HUES6 (cell line): ENCODE results near the gene CHCHD6.

Experiments
- H3K27ac ChIP-seq: 2 replicates; pipeline ENCODE4 v1.7.0; 2013; ENCODE audit warnings: low read depth, mild to moderate bottlenecking, low read length, inconsistent platforms
- H3K27me3 ChIP-seq: 2 replicates; pipeline ENCODE4 v1.6.1; 2013; ENCODE audit warnings: low read length; ENCODE audit not compliant: control insufficient read depth, insufficient read depth
- H3K36me3 ChIP-seq: 2 replicates; pipeline ENCODE4 v1.6.1; 2013; ENCODE audit warnings: low read length; ENCODE audit not compliant: control insufficient read depth, insufficient read depth
- H3K4me1 ChIP-seq: 2 replicates; pipeline ENCODE4 v1.6.1; 2013; ENCODE audit warnings: low read length; ENCODE audit not compliant: control insufficient read depth, insufficient read depth
- H3K4me3 ChIP-seq: 2 replicates; pipeline ENCODE4 v1.5.1; 2013; ENCODE audit warnings: low read depth, low read length
- H3K9ac ChIP-seq: one replicate; pipeline ENCODE4 v1.6.1; 2013; ENCODE audit warnings: mild to moderate bottlenecking, low read length
- H3K9me3 ChIP-seq: 2 replicates; pipeline ENCODE4 v1.6.1; 2013; ENCODE audit warnings: low read depth, low read length; ENCODE audit not compliant: control insufficient read depth, insufficient read depth

CHCHD6 gene

DNA sequence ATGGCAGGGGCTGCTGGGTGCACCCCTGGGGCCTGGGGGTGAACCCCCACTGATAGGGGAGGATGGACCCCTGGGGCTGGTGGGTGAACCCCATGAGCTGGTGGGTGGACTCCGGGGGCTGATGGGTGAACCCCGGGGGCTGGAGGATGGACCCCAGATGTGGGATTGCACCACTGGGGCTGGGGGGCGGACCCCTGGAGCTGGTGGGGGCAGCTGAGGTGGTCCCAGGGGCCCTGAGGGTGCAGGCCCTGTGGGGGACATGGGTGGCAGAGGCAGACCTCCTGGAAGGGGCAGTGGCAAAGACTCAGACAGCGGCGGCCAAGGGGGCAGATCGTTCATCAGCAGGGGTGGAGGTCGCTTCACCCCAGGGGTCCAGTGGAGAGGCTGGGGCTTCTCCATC, 31.7 kb upstream of the CHCHD6 start:
- no peak overlapping the region for H3K9ac ChIP-seq
- no peaks in the 10 kb centered on the region for H3K36me3 ChIP-seq
- H3K4me1 ChIP-seq, result peaks cover 3% of the 10 kb centered on the region; the same call in 1 of the 2 replicates
- no peak overlapping the region for H3K27ac ChIP-seq
- H3K27me3 ChIP-seq, result peaks cover 9% of the 10 kb centered on the region
- H3K9me3 ChIP-seq, result peaks cover 12% of the 10 kb centered on the region; the same call in 1 of the 2 replicates
- H3K4me3 ChIP-seq, result no peak overlapping the region

DNA sequence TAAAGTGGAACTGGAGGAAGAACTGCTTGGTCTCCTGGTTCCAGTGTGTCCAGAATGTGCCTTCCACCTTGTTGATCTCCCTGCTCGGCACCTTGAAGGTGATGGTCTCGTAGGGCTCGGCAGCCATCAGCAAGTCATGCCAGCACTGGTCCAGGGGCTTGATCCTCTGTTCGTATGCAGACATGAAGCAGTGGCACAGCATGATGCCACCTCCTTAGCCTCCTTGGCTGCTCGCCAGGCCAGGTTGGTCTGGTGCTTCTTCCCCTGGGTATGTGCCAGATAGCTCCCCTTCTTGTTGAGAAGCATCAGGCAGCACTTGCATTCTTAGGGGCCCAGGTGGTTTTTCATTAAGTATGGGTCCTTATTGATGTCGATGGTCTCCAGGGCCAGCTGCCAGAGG, 31.3 kb upstream of the CHCHD6 start:
- Histone ChIP-seq H3K27me3 (peaks cover 13% of the 10 kb centered on the region), H3K36me3 (no peaks in the 10 kb centered on the region), H3K9me3 (peaks cover 12% of the 10 kb centered on the region; the same call in 1 of the 2 replicates), H3K4me3 (no peak overlapping the region), H3K9ac (no peak overlapping the region), H3K27ac (no peak overlapping the region), H3K4me1 (peaks cover 3% of the 10 kb centered on the region; the same call in 1 of the 2 replicates)

DNA sequence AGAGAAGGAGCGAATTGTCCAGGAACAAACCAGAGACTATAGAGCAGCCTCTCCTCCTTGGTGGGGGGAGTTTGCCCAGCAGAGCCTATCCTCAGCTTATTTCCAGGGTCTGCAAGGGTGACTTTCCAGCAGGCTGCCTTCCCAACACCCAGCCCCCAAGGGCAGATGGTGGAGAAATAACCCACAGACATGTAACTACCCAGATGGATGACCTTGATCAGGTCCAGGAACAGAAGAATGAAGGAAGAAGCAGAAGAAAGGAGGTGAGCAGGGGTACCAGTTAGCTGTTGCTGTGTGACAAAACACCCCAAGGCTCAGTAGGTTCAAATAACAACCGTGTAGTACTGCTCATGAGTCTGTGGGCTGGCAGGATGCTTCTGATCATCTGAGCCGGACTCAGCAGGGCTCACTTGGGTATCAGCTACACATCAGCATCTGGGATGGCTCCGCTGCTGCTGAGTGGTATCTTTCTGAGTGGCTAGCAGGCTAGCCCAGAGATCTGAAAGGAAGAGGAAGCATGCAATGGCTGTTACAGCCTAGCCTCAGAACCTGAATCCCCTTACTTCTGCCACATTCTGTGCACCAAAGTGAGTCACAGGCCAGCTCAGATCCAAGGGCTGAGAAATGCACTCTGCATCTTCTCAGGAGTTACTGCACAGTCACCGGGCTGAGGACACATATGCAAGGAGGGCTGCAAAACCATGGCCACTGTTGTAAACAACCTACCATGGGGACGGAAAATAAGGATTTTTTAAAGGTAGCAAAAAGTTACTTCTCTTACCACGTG, 26.9 kb upstream of the CHCHD6 start:
- peaks cover 12% of the 10 kb centered on the region; the same call in 1 of the 2 replicates for H3K4me1 ChIP-seq
- no peak overlapping the region for H3K4me3 ChIP-seq
- no peak overlapping the region for H3K9ac ChIP-seq
- H3K27ac ChIP-seq, result no peak overlapping the region
- H3K36me3 ChIP-seq, result no peaks in the 10 kb centered on the region
- H3K27me3 ChIP-seq, result peaks cover 38% of the 10 kb centered on the region
- peaks cover 12% of the 10 kb centered on the region; the same call in 1 of the 2 replicates for H3K9me3 ChIP-seq

DNA sequence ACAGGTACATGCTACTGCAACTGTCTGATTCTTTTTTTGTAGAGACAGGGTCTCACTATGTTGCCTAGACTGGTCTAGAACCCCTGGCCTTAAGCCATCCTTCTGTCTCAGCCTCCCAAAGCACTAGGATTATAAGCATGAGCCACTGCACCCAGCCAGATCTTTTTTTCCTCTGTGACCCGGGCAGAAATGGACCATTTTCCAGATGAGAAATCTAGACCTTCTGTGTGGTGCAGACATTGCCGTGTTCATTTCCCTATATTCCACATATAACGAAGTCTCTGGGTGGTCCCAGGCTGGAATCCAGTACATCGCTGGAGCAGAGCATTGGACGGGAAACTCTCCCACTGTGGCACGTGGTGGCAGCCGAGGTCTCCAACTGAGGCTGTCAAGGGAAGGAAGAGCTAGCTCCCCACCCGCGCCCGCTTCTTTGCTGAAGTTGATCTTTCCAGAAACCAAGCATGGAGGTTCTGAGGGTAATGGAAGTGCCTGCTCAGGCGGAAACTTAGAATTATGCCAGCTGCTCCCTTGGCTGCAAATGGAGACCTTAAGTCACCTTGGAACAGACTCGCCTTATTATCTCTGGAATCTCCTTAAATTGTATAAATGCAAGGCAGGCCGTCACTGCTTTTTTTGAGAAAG, 26.1 kb upstream of the CHCHD6 start:
- Histone ChIP-seq H3K27me3 (peaks cover 38% of the 10 kb centered on the region), H3K4me3 (no peak overlapping the region), H3K9ac (no peak overlapping the region), H3K4me1 (peaks cover 12% of the 10 kb centered on the region; the same call in 1 of the 2 replicates), H3K27ac (no peak overlapping the region), H3K9me3 (peaks cover 12% of the 10 kb centered on the region; the same call in 1 of the 2 replicates), H3K36me3 (no peaks in the 10 kb centered on the region)

DNA sequence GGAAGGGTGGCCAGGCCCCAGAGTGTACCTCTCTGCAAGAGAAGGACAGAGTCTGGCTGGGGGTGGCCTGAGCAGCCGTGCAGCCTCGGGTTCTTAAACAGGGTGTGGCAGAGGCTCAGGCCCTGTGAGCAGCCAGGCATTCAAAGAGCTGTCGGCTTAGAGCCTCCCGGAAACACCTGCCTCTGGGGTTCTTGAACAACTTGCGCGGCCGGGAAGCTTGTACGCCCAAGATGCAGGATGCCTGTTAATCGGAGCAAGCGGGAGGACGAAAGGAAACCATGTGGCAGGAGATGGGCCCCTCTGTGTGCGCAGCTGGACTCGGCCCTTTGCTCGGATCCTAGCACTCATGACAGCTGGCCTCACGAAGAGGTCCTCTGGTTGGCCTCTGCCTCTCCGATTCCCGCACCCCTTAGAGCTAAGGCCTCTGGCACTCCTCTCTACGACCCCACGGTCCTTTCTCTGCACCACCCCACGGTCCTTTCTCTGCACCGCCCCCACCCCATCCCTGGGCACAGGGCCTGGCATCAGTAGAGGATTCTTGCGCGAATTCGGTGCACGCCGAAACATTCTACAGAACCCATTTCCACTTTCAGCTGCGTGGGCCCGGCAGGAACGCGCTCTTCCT, 25.2 kb upstream of the CHCHD6 start:
- Histone ChIP-seq H3K4me1 (peaks cover 16% of the 10 kb centered on the region), H3K9ac (no peak overlapping the region), H3K27ac (no peak overlapping the region), H3K36me3 (no peaks in the 10 kb centered on the region), H3K27me3 (peaks cover 38% of the 10 kb centered on the region), H3K9me3 (peaks cover 5% of the 10 kb centered on the region; the same call in 1 of the 2 replicates), H3K4me3 (0 out of 2 replicates have a peak overlapping the region, but pooled peaks have one; percentile 16)

DNA sequence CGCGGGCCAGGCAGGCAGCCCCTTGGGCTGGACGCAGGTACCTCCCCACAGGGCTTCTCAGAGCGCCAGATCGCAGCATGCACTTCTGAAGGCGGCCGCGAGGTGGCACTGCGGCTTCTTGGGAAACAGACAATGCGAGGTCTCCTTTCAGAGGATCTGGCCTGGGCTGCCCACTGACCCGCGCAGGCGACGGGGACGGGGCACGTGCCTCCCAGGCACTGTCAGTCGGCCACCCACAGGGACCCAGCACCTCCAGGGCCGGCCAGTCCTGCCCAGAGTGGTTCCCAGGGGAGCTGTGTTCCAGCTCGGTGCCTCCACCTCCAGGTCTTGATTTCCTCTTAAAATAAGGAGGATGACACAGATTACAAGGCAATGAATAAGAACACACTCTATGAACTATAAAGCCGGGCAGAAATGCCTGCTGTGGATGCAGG, 24.7 kb upstream of the CHCHD6 start:
- 0 out of 2 replicates have a peak overlapping the region, but pooled peaks have one; percentile 16 for H3K4me3 ChIP-seq
- peaks cover 17% of the 10 kb centered on the region for H3K4me1 ChIP-seq
- no peaks in the 10 kb centered on the region for H3K36me3 ChIP-seq
- peaks cover 38% of the 10 kb centered on the region for H3K27me3 ChIP-seq
- peaks cover 2% of the 10 kb centered on the region; the same call in 1 of the 2 replicates for H3K9me3 ChIP-seq
- H3K27ac ChIP-seq, result no peak overlapping the region
- no peak overlapping the region for H3K9ac ChIP-seq

DNA sequence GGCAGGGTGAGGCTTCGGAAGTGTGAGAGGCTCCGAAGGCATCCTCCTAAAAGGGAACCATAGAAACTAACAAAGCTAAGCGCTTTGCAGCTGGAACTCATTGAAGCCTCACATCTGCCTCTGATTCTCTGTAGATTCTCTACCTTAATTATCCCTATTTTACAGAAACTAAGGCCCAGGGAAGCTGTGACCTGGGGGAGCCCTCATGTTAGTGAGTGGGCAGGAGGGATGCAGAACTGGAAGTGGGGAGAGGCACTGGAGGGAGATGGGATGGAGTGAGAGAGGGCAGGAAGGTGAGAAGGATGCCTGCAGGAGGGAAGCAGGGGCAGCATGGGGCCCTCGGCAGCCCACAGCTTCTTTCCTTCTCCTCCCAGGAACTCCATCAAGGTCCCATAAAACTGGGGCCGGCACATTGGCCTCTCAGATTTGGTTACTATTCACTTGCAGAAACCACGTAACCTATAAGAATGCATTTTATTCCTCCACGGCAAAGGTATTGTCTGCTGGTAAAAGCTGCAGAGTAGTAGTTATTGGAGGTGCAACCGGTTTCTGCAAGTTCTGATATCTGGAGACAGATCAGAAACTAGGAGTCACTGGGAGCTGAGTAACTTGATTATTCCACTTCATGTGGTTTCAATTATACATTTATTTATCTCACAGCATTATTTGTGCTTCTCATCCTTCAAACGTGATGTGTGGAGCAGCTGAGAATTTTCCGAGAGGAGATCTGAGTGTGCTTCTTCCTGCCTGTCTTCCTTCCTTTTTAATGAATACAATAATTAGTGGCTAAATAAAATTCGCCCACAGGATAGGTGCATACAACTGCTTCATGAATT, 24.0 kb upstream of the CHCHD6 start:
- Histone ChIP-seq H3K4me1 (peaks cover 17% of the 10 kb centered on the region), H3K36me3 (no peaks in the 10 kb centered on the region), H3K9me3 (no peaks in the 10 kb centered on the region), H3K27me3 (peaks cover 38% of the 10 kb centered on the region), H3K27ac (no peak overlapping the region), H3K4me3 (no peak overlapping the region), H3K9ac (no peak overlapping the region)

DNA sequence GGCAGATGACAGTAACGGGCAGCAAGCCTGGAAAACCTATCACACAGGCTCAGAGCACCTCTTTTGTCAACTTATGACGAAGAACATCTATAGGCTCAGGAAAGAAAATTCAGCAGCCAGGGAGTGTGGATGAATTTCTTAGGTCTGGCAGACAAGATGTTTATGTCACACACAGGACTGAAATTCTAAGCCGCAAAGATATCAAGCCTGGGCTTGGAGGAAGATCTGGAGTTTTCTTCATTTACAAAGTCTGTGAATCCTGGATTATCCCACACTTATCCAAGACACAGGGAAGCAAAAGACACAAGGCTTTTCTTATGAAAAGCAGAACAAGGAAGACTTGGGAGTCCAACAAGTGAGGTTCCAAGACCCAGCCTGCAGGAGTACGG, 23.4 kb upstream of the CHCHD6 start:
- H3K4me3 ChIP-seq, result no peak overlapping the region
- no peaks in the 10 kb centered on the region for H3K36me3 ChIP-seq
- H3K9ac ChIP-seq, result no peak overlapping the region
- H3K27me3 ChIP-seq, result peaks cover 38% of the 10 kb centered on the region
- H3K4me1 ChIP-seq, result peaks cover 17% of the 10 kb centered on the region
- H3K9me3 ChIP-seq, result no peaks in the 10 kb centered on the region
- no peak overlapping the region for H3K27ac ChIP-seq

DNA sequence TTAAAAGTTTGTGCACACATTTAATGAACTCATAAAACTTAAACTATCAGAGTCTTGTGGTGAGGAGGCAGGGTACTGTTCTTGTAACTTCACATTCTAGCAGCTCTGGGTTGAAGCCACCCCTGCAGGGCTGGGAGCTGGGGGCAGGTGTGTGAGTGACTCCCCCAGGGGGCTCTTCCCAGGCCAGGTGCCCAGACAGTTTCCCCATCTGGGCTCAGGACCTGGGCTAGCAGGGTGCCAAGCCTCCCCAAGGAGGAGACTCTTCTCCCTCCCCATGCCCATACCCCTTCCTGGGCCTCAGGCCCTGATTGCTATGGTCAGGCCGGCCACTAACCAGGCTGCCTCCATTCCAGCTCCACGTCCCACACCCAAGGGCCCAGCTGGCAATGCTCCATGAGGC, 22.0 kb upstream of the CHCHD6 start:
- H3K4me3 ChIP-seq, result no peak overlapping the region
- peaks cover 32% of the 10 kb centered on the region for H3K27me3 ChIP-seq
- H3K4me1 ChIP-seq, result peaks cover 17% of the 10 kb centered on the region
- no peak overlapping the region for H3K9ac ChIP-seq
- H3K36me3 ChIP-seq, result no peaks in the 10 kb centered on the region
- H3K27ac ChIP-seq, result no peak overlapping the region
- H3K9me3 ChIP-seq, result no peaks in the 10 kb centered on the region

DNA sequence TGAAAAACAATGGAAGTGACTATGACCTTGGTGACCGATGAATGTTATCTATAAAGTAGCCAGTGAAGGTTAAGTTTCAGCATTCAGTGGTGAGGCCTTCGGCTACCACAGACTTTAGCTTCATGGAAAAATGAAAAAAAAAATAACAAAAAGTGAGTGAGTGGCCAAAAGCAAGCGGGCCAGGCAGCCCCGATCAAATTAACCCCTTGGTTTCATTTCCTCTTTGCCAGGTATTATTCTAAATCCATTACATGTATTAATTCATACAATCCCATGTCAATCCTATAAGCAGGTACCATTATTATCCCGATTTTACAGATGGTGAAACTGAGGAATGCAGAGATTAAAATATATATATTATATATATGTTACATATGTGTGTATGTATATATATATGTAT, 21.0 kb upstream of the CHCHD6 start:
- Histone ChIP-seq H3K36me3 (no peaks in the 10 kb centered on the region), H3K9ac (no peak overlapping the region), H3K4me1 (peaks cover 17% of the 10 kb centered on the region), H3K27ac (no peak overlapping the region), H3K27me3 (peaks cover 22% of the 10 kb centered on the region), H3K9me3 (no peaks in the 10 kb centered on the region), H3K4me3 (no peak overlapping the region)
